OCI-LY3 (cell line): ENCODE measurements around the gene IGFLR1.

Source experiments
- H2AFZ ChIP-seq: fragments of 200-600, 300-600 bp; shearing (Covaris generic); 2 replicates; pipeline ENCODE4 v1.6.0; 2014; ENCODE audit warnings: antibody characterized with exemption, low read depth, low read length
- H3K27ac ChIP-seq: fragments of 200-600, 300-600 bp; sonication (generic); 2 replicates; pipeline ENCODE4 v1.5.1; 2014; ENCODE audit warnings: mild to moderate bottlenecking, low read length, moderate library complexity, mixed read lengths
- H3K27me3 ChIP-seq: fragments of 200-600, 300-600 bp; sonication (generic); 2 replicates; pipeline ENCODE4 v1.6.1; 2014; ENCODE audit warnings: low read depth, low read length, mixed read lengths
- H3K36me3 ChIP-seq: fragments of 200-600, 300-600 bp; sonication (generic); replicated peaks from 2 replicates; pipeline ENCODE3; 2014; ENCODE audit warnings: low read depth, low read length, mixed read lengths
- H3K4me1 ChIP-seq: fragments of 300-600, 200-600 bp; sonication (generic); 2 replicates; pipeline ENCODE4 v1.6.1; 2014; ENCODE audit warnings: low read length, mixed read lengths
- H3K4me2 ChIP-seq: fragments of 200-600, 300-600 bp; sonication (generic); 2 replicates; pipeline ENCODE4 v1.6.1; 2014; ENCODE audit warnings: low read length, mixed read lengths
- H3K4me3 ChIP-seq: fragments of 300-600, 200-600 bp; sonication (generic); 2 replicates; pipeline ENCODE4 v1.5.1; 2014; ENCODE audit warnings: antibody characterized with exemption, mild to moderate bottlenecking, low read length, moderate library complexity
- H3K79me2 ChIP-seq: fragments of 300-600, 200-600 bp; shearing (Covaris generic); 2 replicates; pipeline ENCODE4 v1.6.1; 2014; ENCODE audit warnings: mild to moderate bottlenecking, low read length, mixed read lengths
- H3K9ac ChIP-seq: fragments of 300-600, 200-600 bp; shearing (Covaris generic); 2 replicates; pipeline ENCODE4 v1.6.0; 2014; ENCODE audit warnings: mild to moderate bottlenecking, low read length, moderate library complexity
- H3K9me3 ChIP-seq: fragments of 200-600, 300-600 bp; shearing (Covaris generic); 2 replicates; pipeline ENCODE4 v1.6.1; 2014; ENCODE audit warnings: low read length, mixed read lengths; ENCODE audit not compliant: insufficient read depth
- H4K20me1 ChIP-seq: fragments of 200-600, 300-600 bp; sonication (generic); 2 replicates; pipeline ENCODE4 v1.6.1; 2016; ENCODE audit warnings: low read length, mixed read lengths; ENCODE audit not compliant: insufficient read depth
- CTCF ChIP-seq: fragments of 200-600, 300-600 bp; sonication (generic); IDR thresholded peaks from 2 replicates; pipeline ENCODE4 v1.5.1; 2014; ENCODE audit warnings: antibody characterized with exemption, low read length, low read depth
- EZH2phosphoT487 ChIP-seq: fragments of 200-600 bp; shearing (Covaris generic); IDR thresholded peaks from 2 replicates; pipeline ENCODE4 v1.6.1; 2018; ENCODE audit warnings: antibody characterized with exemption, mixed run types, low read depth

Gene IGFLR1

GRCh38 chr19:35715355-35715809 lies 26.9 kb downstream of the IGFLR1 start:
- peak overlapping the region; percentile 83 for H3K4me2 ChIP-seq

DNA sequence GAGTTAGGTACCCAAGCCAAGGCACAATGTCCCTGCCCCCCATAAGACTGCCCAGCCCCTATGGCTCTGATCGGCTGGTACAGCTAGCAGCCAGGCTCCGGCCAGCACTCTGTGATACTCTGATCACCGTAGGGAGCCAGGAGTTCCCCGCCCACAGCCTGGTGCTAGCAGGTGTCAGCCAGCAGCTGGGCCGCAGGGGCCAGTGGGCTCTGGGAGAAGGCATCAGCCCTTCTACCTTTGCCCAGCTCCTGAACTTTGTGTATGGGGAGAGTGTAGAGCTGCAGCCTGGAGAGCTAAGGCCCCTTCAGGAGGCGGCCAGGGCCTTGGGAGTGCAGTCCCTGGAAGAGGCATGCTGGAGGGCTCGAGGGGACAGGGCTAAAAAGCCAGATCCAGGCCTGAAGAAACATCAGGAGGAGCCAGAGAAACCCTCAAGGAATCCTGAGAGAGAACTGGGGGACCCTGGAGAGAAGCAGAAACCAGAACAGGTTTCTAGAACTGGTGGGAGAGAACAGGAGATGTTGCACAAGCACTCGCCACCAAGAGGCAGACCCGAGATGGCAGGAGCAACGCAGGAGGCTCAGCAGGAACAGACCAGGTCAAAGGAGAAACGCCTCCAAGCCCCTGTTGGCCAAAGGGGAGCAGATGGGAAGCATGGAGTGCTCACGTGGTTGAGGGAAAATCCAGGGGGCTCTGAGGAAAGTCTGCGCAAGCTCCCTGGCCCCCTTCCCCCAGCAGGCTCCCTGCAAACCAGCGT lies 27.5 kb downstream of the IGFLR1 start:
- Histone ChIP-seq H3K27ac (peak overlapping the region; percentile 91), H3K4me3 (peak overlapping the region; percentile 78), H3K9me3 (no peaks in the 10 kb centered on the region), H3K4me1 (peaks cover 76% of the 10 kb centered on the region), H3K4me2 (peak overlapping the region; percentile 83), H4K20me1 (peaks cover 14% of the 10 kb centered on the region), H3K27me3 (no peaks in the 10 kb centered on the region), H2AFZ (no peak overlapping the region), H3K36me3 (peaks cover under 1% of the 10 kb centered on the region), H3K79me2 (peaks cover 23% of the 10 kb centered on the region), H3K9ac (peak overlapping the region; percentile 77)
- TF ChIP-seq EZH2phosphoT487 (no peak), CTCF (peak; percentile 40)

More at GRCh38 chr19:35715355-35715809, 26.9 kb downstream of the IGFLR1 start:
- Histone ChIP-seq H3K4me3 (peak overlapping the region; percentile 80), H3K27ac (no peak overlapping the region), H3K36me3 (peaks cover 5% of the 10 kb centered on the region), H4K20me1 (peaks cover 14% of the 10 kb centered on the region), H3K27me3 (no peaks in the 10 kb centered on the region), H3K4me1 (peaks cover 70% of the 10 kb centered on the region), H3K9ac (peak overlapping the region; percentile 67; the same call in 1 of the 2 replicates), H3K9me3 (no peaks in the 10 kb centered on the region), H2AFZ (no peak overlapping the region), H3K79me2 (peaks cover 29% of the 10 kb centered on the region)
- TF ChIP-seq EZH2phosphoT487 (no peak), CTCF (no peak)

GRCh38 chr19:35713904-35714495 lies 28.3 kb downstream of the IGFLR1 start:
- no peak for TF ChIP-seq EZH2phosphoT487
- peaks cover 16% of the 10 kb centered on the region for H3K79me2 ChIP-seq

DNA sequence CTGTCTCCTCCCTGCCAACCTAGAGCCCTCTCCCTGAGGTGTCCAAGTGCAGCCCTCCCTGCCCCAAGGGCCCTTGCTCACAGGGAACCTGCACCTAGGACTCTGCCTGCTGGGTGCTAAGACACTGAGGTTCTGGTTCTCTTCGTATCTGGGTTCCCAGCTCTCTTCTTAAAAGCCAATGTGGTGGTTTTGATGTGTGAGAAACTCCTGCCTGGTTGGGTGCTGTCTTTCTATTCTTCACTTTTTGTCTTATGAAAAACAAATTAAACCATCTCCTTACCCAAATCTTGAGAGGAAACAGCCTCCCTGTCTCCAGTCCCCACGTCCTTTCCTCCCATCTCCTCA lies 28.8 kb downstream of the IGFLR1 start:
- H3K27me3 ChIP-seq = no peaks in the 10 kb centered on the region

More at GRCh38 chr19:35713904-35714495, 28.3 kb downstream of the IGFLR1 start:
- Histone ChIP-seq H3K27me3 (no peaks in the 10 kb centered on the region), H3K9me3 (no peaks in the 10 kb centered on the region), H3K9ac (peak overlapping the region; percentile 77), H3K4me3 (peak overlapping the region; percentile 78), H3K4me2 (peak overlapping the region; percentile 83), H3K4me1 (peaks cover 71% of the 10 kb centered on the region), H4K20me1 (peaks cover 6% of the 10 kb centered on the region), H3K36me3 (no peaks in the 10 kb centered on the region), H3K27ac (peak overlapping the region; percentile 91), H2AFZ (no peak overlapping the region)

More for the DNA sequence above, 28.8 kb downstream of the IGFLR1 start:
- Histone ChIP-seq H3K9me3 (no peaks in the 10 kb centered on the region), H3K4me1 (peaks cover 68% of the 10 kb centered on the region), H3K4me3 (peak overlapping the region; percentile 78), H3K27ac (peak overlapping the region; percentile 91), H2AFZ (no peak overlapping the region), H3K9ac (peak overlapping the region; percentile 77), H4K20me1 (peaks cover under 1% of the 10 kb centered on the region; the same call in 1 of the 2 replicates), H3K36me3 (no peaks in the 10 kb centered on the region), H3K4me2 (peak overlapping the region; percentile 83), H3K79me2 (peaks cover 10% of the 10 kb centered on the region)
- TF ChIP-seq CTCF (no peak), EZH2phosphoT487 (no peak)
